OCI-M2 (cell line): ENCODE data around the gene MCL1.
"Not testable (repeated sequence)": the region's sequence is repeated elsewhere in the genome, so short reads cannot be mapped to it uniquely, and the experiment has no call there.

Experiments used
- DNase-seq: peaks from one replicate; lab custom pipeline; 2025; ENCODE audit not compliant: unreplicated experiment; lab: John Stamatoyannopoulos, UW

The MCL1 gene

GRCh38 chr1:150579110-150579944, at the start of gene MCL1:
Gene MCL1, minus strand, starts transcription at chr1:150579610. Its CDS starts 80 bp downstream, at chr1:150579530.
- peak; percentile 42 for DNase-seq

GRCh38 chr1:150628766-150629114, 49.3 kb upstream of the MCL1 start:
- DNase-seq: no peak

GRCh38 chr1:150627826-150628410, 48.5 kb upstream of the MCL1 start:
- no peak for DNase-seq

GRCh38 chr1:150626150-150626549, 46.7 kb upstream of the MCL1 start:
- DNase-seq: no peak

GRCh38 chr1:150624546-150624945, 45.1 kb upstream of the MCL1 start:
- not testable (repeated sequence) for DNase-seq

GRCh38 chr1:150624134-150624533, 44.7 kb upstream of the MCL1 start:
- DNase-seq: not testable (repeated sequence)

GRCh38 chr1:150622303-150622975, 43.0 kb upstream of the MCL1 start:
- DNase-seq: no peak

GRCh38 chr1:150621497-150622302, 42.3 kb upstream of the MCL1 start:
- DNase-seq: no peak

- DNase-seq: no peak
Measured at GRCh38 chr1:150620919-150621318, 41.5 kb upstream of the MCL1 start.

GRCh38 chr1:150619576-150620509, 40.4 kb upstream of the MCL1 start:
- DNase-seq: no peak

GRCh38 chr1:150615346-150616201, 36.2 kb upstream of the MCL1 start:
- DNase-seq: no peak

- peak; percentile 39 for DNase-seq
Measured at GRCh38 chr1:150613061-150613920, 33.9 kb upstream of the MCL1 start.

GRCh38 chr1:150612014-150612345, 32.6 kb upstream of the MCL1 start:
- DNase-seq: no peak

GRCh38 chr1:150610576-150610975, 31.2 kb upstream of the MCL1 start:
- no peak for DNase-seq

GRCh38 chr1:150609732-150610131, 30.3 kb upstream of the MCL1 start:
- no peak for DNase-seq

GRCh38 chr1:150606463-150607142, 27.2 kb upstream of the MCL1 start:
- no peak for DNase-seq

- not testable (repeated sequence) for DNase-seq
Measured at GRCh38 chr1:150605451-150605731, 26.0 kb upstream of the MCL1 start.

GRCh38 chr1:150604226-150604588, 24.8 kb upstream of the MCL1 start:
- no peak for DNase-seq
